ENCODE results near the gene GMDS. TPM values are rescaled to one million over a fixed set of nuclear protein-coding genes. Genes with fewer than 3 reads are reported as not detected.

Gene GMDS
- total and polyA plus RNA-seq, 9 donors: 6.6 to 20.6 (median 11.0) TPM

DNA sequence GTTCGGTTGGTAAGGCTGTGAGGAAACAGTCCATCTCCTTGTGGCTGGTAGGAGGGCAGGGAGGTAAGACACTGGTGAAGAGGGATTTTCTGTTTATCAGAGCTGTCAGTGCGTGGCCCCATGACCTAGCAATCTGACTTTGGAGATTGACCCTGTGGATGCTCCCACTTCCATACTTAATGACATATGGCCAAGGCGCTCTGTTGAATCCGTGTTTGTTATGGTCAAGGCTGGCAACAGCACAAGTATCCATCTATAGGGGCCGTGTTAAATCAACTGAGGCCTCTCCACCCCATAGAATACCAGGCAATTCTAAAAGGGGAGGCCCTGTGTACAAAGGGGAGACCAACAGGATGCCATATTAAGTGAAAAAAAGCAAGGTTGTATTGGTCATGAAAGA is 661.3 kb downstream of the GMDS start:
- no peak overlapping the region for H3K27ac ChIP-seq
- no peaks in the 10 kb centered on the region for H3K27me3 ChIP-seq
- TF ChIP-seq EP300 (IDR thresholded peaks at IDR 0.05): no peak
- TF ChIP-seq, protein P1, sequence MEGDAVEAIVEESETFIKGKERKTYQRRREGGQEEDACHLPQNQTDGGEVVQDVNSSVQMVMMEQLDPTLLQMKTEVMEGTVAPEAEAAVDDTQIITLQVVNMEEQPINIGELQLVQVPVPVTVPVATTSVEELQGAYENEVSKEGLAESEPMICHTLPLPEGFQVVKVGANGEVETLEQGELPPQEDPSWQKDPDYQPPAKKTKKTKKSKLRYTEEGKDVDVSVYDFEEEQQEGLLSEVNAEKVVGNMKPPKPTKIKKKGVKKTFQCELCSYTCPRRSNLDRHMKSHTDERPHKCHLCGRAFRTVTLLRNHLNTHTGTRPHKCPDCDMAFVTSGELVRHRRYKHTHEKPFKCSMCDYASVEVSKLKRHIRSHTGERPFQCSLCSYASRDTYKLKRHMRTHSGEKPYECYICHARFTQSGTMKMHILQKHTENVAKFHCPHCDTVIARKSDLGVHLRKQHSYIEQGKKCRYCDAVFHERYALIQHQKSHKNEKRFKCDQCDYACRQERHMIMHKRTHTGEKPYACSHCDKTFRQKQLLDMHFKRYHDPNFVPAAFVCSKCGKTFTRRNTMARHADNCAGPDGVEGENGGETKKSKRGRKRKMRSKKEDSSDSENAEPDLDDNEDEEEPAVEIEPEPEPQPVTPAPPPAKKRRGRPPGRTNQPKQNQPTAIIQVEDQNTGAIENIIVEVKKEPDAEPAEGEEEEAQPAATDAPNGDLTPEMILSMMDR (IDR thresholded peaks at IDR 0.05): no peak
- TF ChIP-seq POLR2A (IDR thresholded peaks at IDR 0.05): no peak
- WGBS, 3 donors: 78 to 90% (median 83%) methylated on average over 5 of the region's 5 CpGs
- intact Hi-C loops (cut with DNase I): no loop called here
- no peaks in the 10 kb centered on the region for H3K9me3 ChIP-seq
- no peaks in the 10 kb centered on the region for H3K36me3 ChIP-seq
- no peaks in the 10 kb centered on the region for H3K4me1 ChIP-seq (ENCODE audit: insufficient read depth)
- no peak for DNase-seq
- H3K4me3 ChIP-seq: no peak overlapping the region

DNA sequence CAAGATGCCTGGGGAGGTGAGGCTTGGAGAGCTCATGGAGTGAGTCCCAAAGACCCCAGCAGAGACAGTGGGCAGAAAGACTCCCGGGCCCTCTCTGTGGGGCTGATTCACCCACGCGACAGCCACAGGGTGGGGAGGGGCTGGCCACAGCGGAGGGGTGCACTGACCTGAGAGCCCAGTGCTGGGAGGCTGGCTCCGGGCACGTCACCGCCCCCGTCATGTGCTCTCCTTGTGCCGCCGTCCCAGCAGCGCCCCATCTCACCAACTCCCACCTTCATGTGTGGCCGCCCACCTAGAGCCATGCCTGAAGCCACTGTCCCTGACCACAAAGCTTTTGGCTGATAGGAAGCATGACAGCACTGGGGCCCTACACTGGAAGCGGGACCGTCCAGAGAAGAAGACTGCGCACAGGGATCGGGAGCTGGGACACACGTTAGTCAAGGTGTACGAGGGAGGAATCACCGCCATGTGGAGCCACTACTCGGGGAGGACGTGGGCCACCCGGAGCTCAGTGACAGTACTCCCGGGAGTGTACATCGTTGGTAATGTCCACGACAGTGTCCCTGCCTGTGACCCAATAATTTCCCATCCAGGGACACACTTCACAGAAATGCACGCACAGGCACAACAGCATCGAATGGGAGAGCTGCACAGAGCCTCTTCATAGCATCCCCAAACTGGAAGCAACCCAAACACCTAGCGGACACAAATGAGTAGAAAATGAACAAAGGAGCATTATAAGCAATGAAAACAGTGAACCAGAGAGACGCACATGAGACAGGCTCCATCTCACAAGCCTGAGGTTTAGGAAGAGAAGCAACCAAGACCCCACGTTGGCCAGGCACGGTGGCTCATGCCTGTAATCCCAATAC is 664.0 kb downstream of the GMDS start:
- no peak for DNase-seq
- no peak for TF ChIP-seq EP300 (IDR thresholded peaks at IDR 0.05)
- TF ChIP-seq POLR2A (IDR thresholded peaks at IDR 0.05): no peak
- TF ChIP-seq, protein P1 (IDR thresholded peaks at IDR 0.05): no peak
- Histone ChIP-seq H3K9me3 (no peaks in the 10 kb centered on the region), H3K36me3 (no peaks in the 10 kb centered on the region), H3K4me1 (ENCODE audit: insufficient read depth) (no peaks in the 10 kb centered on the region), H3K27me3 (no peaks in the 10 kb centered on the region), H3K4me3 (no peak overlapping the region), H3K27ac (no peak overlapping the region)
- 88 to 93% (median 89%) methylated on average over 31 of the region's 31 CpGs for WGBS, 3 donors
- intact Hi-C loops (cut with DNase I): no loop called here

DNA sequence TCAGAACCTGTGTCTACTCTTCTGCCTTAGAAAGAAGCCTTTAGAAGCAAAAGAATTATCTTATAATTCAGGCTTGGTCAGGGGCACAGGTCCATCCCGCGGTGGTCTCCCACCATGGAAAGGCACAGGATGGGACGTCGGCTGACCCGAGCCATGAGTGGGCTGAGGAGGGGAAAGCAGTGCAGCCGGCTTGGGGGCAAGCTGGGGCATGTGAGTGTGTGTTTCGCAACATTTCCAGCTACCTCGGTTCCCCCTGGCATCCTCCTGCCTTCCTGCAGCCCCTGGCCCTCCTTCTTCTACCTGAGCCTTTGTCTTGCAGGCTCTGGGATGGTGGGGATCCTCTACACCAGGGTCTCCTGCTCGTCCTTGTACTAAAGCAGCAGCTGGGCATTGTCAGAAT is 664.8 kb downstream of the GMDS start:
- no peaks in the 10 kb centered on the region for H3K9me3 ChIP-seq
- no peaks in the 10 kb centered on the region for H3K27me3 ChIP-seq
- 77 to 82% (median 79%) methylated on average over 9 of the region's 9 CpGs for WGBS, 3 donors

DNA sequence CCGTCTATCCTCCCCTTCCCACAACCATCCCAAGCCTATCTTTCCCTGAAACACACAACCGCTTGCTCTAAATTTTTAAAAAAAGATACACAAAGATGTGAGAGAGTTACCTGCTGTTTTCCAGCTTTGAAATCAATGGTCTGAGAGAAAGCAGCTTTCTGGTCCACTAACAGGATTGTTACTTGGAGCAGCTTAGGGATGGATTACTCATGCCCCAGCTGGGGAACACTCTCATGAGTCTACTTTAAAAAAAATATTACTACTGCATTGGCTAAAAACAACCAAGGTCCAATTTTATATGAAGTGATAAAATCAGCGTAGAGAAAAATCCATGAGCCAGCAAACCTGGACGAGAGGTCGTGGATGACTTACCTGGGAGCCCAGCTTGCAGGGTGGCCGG is 665.3 kb downstream of the GMDS start:
- no peaks in the 10 kb centered on the region for H3K27me3 ChIP-seq
- H3K4me1 ChIP-seq (ENCODE audit: insufficient read depth): no peaks in the 10 kb centered on the region
- H3K9me3 ChIP-seq: no peaks in the 10 kb centered on the region
- TF ChIP-seq, protein P1 (IDR thresholded peaks at IDR 0.05): no peak
- TF ChIP-seq POLR2A (IDR thresholded peaks at IDR 0.05) (no peak), EP300 (IDR thresholded peaks at IDR 0.05) (no peak)
- intact Hi-C loops (cut with DNase I): no loop called here
- H3K27ac ChIP-seq: no peak overlapping the region
- no peaks in the 10 kb centered on the region for H3K36me3 ChIP-seq
- H3K4me3 ChIP-seq: no peak overlapping the region
- no peak for DNase-seq
- 78 to 84% (median 82%) methylated on average over 6 of the region's 6 CpGs for WGBS, 3 donors

More for the DNA sequence above, 664.8 kb downstream of the GMDS start:
- H3K4me3 ChIP-seq: no peak overlapping the region
- TF ChIP-seq, protein P1 (IDR thresholded peaks at IDR 0.05): no peak
- TF ChIP-seq EP300 (IDR thresholded peaks at IDR 0.05) (no peak), POLR2A (IDR thresholded peaks at IDR 0.05) (no peak)
- H3K4me1 ChIP-seq (ENCODE audit: insufficient read depth): no peaks in the 10 kb centered on the region
- H3K36me3 ChIP-seq: no peaks in the 10 kb centered on the region
- intact Hi-C loops (cut with DNase I): no loop called here
- no peak overlapping the region for H3K27ac ChIP-seq
- no peak for DNase-seq

All from ovary (tissue), 9 donors.